ENCODE data around the gene CACNG4.

DNA sequence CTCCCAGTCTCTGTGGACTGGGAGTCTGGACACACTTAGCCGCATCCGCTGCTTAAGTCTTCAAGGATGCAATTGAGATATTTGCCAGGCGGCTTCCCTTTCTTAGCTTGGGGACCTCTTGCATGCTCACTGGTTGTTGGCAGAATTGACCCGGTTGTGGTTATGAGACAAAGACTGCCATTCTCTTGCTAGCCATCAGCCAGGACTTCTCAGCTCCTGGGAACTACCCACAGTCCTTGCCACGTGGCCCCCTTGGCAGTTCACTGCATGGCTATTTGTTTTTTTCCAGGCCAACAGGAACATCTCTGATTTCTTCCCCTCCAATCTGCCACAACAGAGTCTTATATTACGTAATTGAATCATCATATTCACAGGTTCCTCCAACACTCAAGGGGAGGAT lies 25.5 kb downstream of the CACNG4 start:
- TF ChIP-seq, protein P1, sequence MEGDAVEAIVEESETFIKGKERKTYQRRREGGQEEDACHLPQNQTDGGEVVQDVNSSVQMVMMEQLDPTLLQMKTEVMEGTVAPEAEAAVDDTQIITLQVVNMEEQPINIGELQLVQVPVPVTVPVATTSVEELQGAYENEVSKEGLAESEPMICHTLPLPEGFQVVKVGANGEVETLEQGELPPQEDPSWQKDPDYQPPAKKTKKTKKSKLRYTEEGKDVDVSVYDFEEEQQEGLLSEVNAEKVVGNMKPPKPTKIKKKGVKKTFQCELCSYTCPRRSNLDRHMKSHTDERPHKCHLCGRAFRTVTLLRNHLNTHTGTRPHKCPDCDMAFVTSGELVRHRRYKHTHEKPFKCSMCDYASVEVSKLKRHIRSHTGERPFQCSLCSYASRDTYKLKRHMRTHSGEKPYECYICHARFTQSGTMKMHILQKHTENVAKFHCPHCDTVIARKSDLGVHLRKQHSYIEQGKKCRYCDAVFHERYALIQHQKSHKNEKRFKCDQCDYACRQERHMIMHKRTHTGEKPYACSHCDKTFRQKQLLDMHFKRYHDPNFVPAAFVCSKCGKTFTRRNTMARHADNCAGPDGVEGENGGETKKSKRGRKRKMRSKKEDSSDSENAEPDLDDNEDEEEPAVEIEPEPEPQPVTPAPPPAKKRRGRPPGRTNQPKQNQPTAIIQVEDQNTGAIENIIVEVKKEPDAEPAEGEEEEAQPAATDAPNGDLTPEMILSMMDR (conservative IDR thresholded peaks at IDR 0.05; ENCODE audit: low read length): no peak
- TF ChIP-seq EZH2phosphoT487 (IDR thresholded peaks at IDR 0.05; ENCODE audit: borderline replicate concordance, low read depth, low read length): no peak
